Gastrocnemius medialis (tissue), 4 donors: ENCODE results near the gene MAD1L1. TPM values are rescaled to one million over a fixed set of nuclear protein-coding genes. Genes with fewer than 3 reads are reported as not detected.

ENCODE experiments used
- ATAC-seq, 2 donors: fragments of 150-250 bp; one replicate each; pipeline ENCODE4 v1.9.1; 2016
- DNase-seq, 2 donors: peaks; one replicate each; pipeline ENCODE4 v3.0.0-alpha.2; 2019
- H3K27ac ChIP-seq, 4 donors: fragments of 200-600 bp; sonication (generic); 1 replicate in 1 of 4; 2 replicates in 3 of 4; pipeline ENCODE4 v1.5.1; 2016 to 2018; ENCODE audit warnings: mild to moderate bottlenecking in 2 of 4, moderate library complexity in 1 of 4
- H3K27me3 ChIP-seq, 3 donors: fragments of 200-600 bp; sonication (generic) in 2 of 3; 1 replicate in 1 of 3; 2 replicates in 2 of 3; pipeline versions ENCODE4 v1.5.1 to v1.6.0; 2016 to 2019; ENCODE audit warnings: mild to moderate bottlenecking in 1 of 3, moderate library complexity in 1 of 3
- H3K36me3 ChIP-seq, 2 donors: fragments of 200-600 bp; sonication (generic) in 1 of 2; one replicate each; pipeline ENCODE4 v1.5.1; 2017 to 2018
- H3K4me1 ChIP-seq, 2 donors: fragments of 200-600 bp; sonication (generic) in 1 of 2; one replicate each; pipeline ENCODE4 v1.5.1; 2016 to 2017; ENCODE audit warnings: mild to moderate bottlenecking in 2 of 2
- H3K4me3 ChIP-seq, 4 donors: fragments of 200-600 bp; sonication (generic) in 3 of 4; 1 replicate in 1 of 4; 2 replicates in 3 of 4; pipeline ENCODE4 v1.5.1; 2016 to 2019; ENCODE audit warnings: mild to moderate bottlenecking in 2 of 4
- H3K9me3 ChIP-seq, 3 donors: fragments of 200-600 bp; sonication (generic) in 2 of 3; 1 replicate in 1 of 3; 2 replicates in 2 of 3; pipeline ENCODE4 v1.5.1; 2016 to 2019
- POLR2A ChIP-seq, 2 donors: fragments of 450-650 bp; IDR thresholded peaks; one replicate each; pipeline ENCODE4 v1.6.1; 2017; ENCODE audit warnings: antibody characterized with exemption in 2 of 2, mild to moderate bottlenecking in 2 of 2, moderate library complexity in 2 of 2
- in situ Hi-C, 4 donors: fragments of 200-750 bp; cut with MboI; loops; one replicate each; pipeline versions ENCODE4 v1.15.0 to v1.8.0; 2017; ENCODE audit warnings: low sequenced_read_pairs in 4 of 4
- intact Hi-C: fragments of 100-400 bp; cut with DNase I; formaldehyde crosslinking; loops from one replicate; pipeline ENCODE4 v1.15.1; 2023; ENCODE audit warnings: low total_unique reads
- total RNA-seq, 4 donors: library from RNA; depleted of rRNA; stranded (reverse); fragments of >200 nt; gene quantifications; one replicate each; pipeline versions ENCODE4 v1.1.0 to v1.2.3, GENCODE V29; 2016
- TF ChIP-seq, protein P1 (sequence below), 5 experiments: fragments of 450-650 bp in 3 of 5; fragments of 200-600 bp in 2 of 5; sonication (generic) in 2 of 5; IDR thresholded peaks in 4 of 5; conservative IDR thresholded peaks in 1 of 5; 1 replicate in 4 of 5; 2 replicates in 1 of 5; pipeline ENCODE4 v1.5.1; 2016 to 2019; ENCODE audit warnings: antibody characterized with exemption in 5 of 5, mild to moderate bottlenecking in 3 of 5, moderate library complexity in 3 of 5

MAD1L1 gene
- total RNA-seq, 4 donors from 2014 or later = 19.7 to 32.4 (median 22.7) TPM

DNA sequence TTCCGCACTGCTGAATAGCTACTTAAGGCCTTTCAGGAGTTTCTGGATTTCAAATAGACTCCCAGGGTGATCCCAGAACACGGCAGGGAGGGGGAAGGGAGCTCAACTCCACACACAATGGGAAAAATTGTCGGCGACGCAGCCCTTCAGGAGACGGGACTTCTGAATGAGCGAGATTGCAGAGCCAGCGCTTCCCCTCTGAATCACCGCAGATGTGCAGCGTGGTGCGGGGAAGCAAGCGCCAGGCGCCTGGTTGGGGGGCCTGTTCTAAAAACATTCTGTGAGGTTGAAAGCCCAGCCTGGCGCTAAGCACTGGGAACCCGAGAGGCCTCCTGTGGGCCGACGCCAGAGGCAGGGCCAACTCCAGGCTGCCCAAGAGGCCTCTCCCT, 163.3 kb downstream of the MAD1L1 start:
- in situ Hi-C loops = no loop called here
- H3K36me3 ChIP-seq = peaks cover 0 to 5% of the 10 kb centered on the region in 2 donors
- intact Hi-C loops = no loop called here

DNA sequence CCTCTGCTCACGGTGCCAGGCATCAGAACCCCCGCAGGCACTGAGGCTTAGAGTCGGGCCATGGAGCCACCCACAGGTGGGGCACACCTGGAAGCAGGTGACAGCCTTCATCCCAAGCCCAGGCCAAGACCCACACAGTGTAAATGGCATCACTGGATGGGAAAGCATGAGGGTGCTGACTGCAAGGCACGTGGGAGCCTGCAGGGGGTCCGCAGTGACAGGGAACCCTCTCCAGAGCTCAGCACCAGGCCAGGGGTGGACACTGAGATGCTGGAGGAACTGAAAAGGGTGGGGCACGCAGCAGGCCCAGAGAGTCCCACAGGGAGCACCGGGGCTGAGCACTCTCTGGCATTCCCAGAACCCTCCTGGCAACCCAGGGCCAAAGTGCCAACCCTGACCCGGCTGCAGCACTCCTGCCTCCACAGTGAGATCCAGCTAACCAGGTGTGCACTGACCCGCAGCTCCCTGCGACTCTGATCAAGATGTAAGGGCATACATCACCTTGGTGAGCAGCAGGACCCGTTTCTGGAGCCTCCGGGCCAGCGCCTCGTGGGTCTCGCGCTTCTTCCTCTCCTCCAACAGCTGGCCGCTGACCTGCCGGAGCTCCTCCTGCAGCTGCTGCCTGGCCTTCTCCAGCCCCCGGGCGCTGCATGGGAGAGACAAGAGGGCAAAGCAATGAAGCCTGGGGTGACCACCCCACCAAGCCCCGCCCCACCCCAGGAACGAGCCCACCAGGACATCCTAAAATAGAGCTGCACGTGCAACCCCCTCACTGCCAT, 163.9 kb downstream of the MAD1L1 start:
- H3K27me3 ChIP-seq = no peaks in the 10 kb centered on the region
- no peak overlapping the region for H3K27ac ChIP-seq
- TF ChIP-seq POLR2A (IDR thresholded peaks at IDR 0.05) = no peak
- TF ChIP-seq, protein P1, sequence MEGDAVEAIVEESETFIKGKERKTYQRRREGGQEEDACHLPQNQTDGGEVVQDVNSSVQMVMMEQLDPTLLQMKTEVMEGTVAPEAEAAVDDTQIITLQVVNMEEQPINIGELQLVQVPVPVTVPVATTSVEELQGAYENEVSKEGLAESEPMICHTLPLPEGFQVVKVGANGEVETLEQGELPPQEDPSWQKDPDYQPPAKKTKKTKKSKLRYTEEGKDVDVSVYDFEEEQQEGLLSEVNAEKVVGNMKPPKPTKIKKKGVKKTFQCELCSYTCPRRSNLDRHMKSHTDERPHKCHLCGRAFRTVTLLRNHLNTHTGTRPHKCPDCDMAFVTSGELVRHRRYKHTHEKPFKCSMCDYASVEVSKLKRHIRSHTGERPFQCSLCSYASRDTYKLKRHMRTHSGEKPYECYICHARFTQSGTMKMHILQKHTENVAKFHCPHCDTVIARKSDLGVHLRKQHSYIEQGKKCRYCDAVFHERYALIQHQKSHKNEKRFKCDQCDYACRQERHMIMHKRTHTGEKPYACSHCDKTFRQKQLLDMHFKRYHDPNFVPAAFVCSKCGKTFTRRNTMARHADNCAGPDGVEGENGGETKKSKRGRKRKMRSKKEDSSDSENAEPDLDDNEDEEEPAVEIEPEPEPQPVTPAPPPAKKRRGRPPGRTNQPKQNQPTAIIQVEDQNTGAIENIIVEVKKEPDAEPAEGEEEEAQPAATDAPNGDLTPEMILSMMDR (IDR thresholded peaks at IDR 0.05 in 4 of 5, conservative IDR thresholded peaks at IDR 0.05 in 1 of 5) = no peak
- DNase-seq (no peak), ATAC-seq (no peak)
- in situ Hi-C loops = no loop called here
- peaks cover 0 to 8% of the 10 kb centered on the region in 2 donors for H3K4me1 ChIP-seq
- H3K9me3 ChIP-seq = no peaks in the 10 kb centered on the region
- intact Hi-C loops = no loop called here
- H3K36me3 ChIP-seq = peaks cover 0 to 5% of the 10 kb centered on the region in 2 donors
- no peak overlapping the region for H3K4me3 ChIP-seq

More for the DNA sequence above, 163.3 kb downstream of the MAD1L1 start:
- Histone ChIP-seq H3K9me3 (no peaks in the 10 kb centered on the region), H3K4me1 (peaks cover 0 to 11% of the 10 kb centered on the region in 2 donors), H3K4me3 (no peak overlapping the region), H3K27me3 (no peaks in the 10 kb centered on the region), H3K27ac (no peak overlapping the region)
- DNase-seq (no peak), ATAC-seq (no peak)
- TF ChIP-seq, protein P1 (IDR thresholded peaks at IDR 0.05 in 4 of 5, conservative IDR thresholded peaks at IDR 0.05 in 1 of 5) = no peak
- TF ChIP-seq POLR2A (IDR thresholded peaks at IDR 0.05) = no peak

DNA sequence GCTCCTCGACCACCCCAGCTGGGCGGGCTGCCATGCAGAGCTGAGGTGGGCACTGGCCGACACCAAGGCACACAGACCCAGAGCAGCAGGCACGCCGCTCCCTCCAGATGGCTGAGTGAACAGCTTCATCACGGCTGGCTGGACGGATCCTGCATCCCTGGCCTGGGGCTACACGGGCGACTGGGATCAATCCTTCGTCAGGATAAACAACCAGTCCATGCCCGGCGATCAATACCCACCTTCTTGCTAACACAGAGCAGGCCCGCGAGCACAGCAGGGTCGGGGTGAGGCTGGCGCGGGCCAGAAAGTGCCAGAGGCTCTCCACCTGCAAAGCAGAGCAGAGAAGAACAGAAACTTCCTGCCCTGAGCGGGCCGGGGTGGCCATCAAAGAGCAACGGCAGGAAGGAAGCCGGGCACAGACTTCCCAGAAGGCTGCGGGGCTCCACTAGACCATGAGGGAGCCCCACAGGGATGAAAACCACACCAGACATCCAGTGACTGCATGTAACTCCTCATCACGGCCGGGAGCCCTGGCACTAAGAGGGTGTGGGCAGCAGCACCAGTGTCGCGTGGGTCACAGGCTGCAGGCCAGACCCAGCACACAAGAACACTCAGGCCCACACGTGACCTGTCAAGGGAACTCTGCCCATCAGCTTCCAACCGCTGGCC, 166.4 kb downstream of the MAD1L1 start:
- intact Hi-C loops = no loop called here
- TF ChIP-seq, protein P1 (IDR thresholded peaks at IDR 0.05 in 4 of 5, conservative IDR thresholded peaks at IDR 0.05 in 1 of 5) = no peak
- no peak for TF ChIP-seq POLR2A (IDR thresholded peaks at IDR 0.05)
- Histone ChIP-seq H3K27ac (no peak overlapping the region), H3K27me3 (no peaks in the 10 kb centered on the region), H3K4me1 (peaks cover 0 to 8% of the 10 kb centered on the region in 2 donors), H3K36me3 (peaks cover 0 to 5% of the 10 kb centered on the region in 2 donors), H3K4me3 (no peak overlapping the region), H3K9me3 (no peaks in the 10 kb centered on the region)
- no peak for DNase-seq
- in situ Hi-C loops = no loop called here
- ATAC-seq = peak in 1 of 2 donors; percentile 56

DNA sequence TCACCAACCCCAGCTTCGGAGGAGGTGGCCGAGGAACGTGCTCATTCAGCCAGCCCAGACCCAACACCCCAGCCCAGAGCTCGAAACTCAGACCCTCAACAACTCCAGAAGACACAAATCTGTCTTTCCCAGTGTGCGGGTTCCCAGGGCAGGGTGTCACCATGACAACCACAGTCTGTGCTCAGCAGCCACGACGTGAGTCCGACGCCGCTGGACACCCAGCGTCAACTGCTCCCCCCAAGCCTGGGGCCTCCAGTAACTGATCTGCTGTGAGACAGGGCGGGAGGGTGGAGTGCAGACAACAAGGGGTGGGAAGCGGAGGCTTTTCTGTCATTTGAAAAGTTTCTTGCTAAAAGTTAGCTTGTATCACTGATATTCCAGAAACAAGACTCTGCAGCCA, 167.2 kb downstream of the MAD1L1 start:
- DNase-seq = no peak
- H3K4me3 ChIP-seq = no peak overlapping the region
- peaks cover 0 to 8% of the 10 kb centered on the region in 2 donors for H3K4me1 ChIP-seq
- H3K36me3 ChIP-seq = peaks cover 0 to 5% of the 10 kb centered on the region in 2 donors
- intact Hi-C loops = no loop called here
- H3K27me3 ChIP-seq = no peaks in the 10 kb centered on the region
- H3K27ac ChIP-seq = no peak overlapping the region
- in situ Hi-C loops = no loop called here
- TF ChIP-seq, protein P1 (IDR thresholded peaks at IDR 0.05 in 4 of 5, conservative IDR thresholded peaks at IDR 0.05 in 1 of 5) = no peak
- no peak for TF ChIP-seq POLR2A (IDR thresholded peaks at IDR 0.05)
- H3K9me3 ChIP-seq = no peaks in the 10 kb centered on the region
- ATAC-seq = no peak
